ENCODE results near the gene MRPS11. TPM values are rescaled to one million over a fixed set of nuclear protein-coding genes. Genes with fewer than 3 reads are reported as not detected.

The MRPS11 gene
- 104 to 121 TPM (median 118 TPM) in 5 replicates for total RNA-seq (2022; extraction: Qiagen RNA extraction; ENCODE audit: low read depth)

GRCh38 chr15:88467073-88467934 lies at the start of gene MRPS11, which contains the start of gene MRPL46:
TSS of gene MRPS11 (plus strand) at chr15:88467708. CDS start at chr15:88467718, 10 bp downstream.
TSS of gene MRPL46 (minus strand) at chr15:88467388. CDS start at chr15:88467377, 11 bp downstream.

Other genes starting within 250 kb of the MRPS11 start
- gene NTRK3, start 211.0 kb upstream of the MRPS11 start, total RNA-seq (2022; extraction: Qiagen RNA extraction; ENCODE audit: low read depth), result 19.2 to 25.6 TPM (median 21.1 TPM) in 5 replicates
- gene MRPL46, start 320 bp upstream of the MRPS11 start, total RNA-seq (2022; extraction: Qiagen RNA extraction; ENCODE audit: low read depth), result 50.2 to 64.7 TPM (median 62.6 TPM) in 5 replicates
- 4.9 to 7.3 TPM (median 6.2 TPM) in 5 replicates for gene DET1, start 79.0 kb downstream of the MRPS11 start, total RNA-seq (2022; extraction: Qiagen RNA extraction; ENCODE audit: low read depth)
- gene AEN, start 153.6 kb downstream of the MRPS11 start, total RNA-seq (2022; extraction: Qiagen RNA extraction; ENCODE audit: low read depth), result 80.2 to 111 TPM (median 94.3 TPM) in 5 replicates
- gene ISG20, start 171.3 kb downstream of the MRPS11 start, total RNA-seq (2022; extraction: Qiagen RNA extraction; ENCODE audit: low read depth), result 38.7 to 47.1 TPM (median 41.0 TPM) in 5 replicates